ENCODE measurements around the gene MAGI2.

- TF ChIP-seq, protein P1, sequence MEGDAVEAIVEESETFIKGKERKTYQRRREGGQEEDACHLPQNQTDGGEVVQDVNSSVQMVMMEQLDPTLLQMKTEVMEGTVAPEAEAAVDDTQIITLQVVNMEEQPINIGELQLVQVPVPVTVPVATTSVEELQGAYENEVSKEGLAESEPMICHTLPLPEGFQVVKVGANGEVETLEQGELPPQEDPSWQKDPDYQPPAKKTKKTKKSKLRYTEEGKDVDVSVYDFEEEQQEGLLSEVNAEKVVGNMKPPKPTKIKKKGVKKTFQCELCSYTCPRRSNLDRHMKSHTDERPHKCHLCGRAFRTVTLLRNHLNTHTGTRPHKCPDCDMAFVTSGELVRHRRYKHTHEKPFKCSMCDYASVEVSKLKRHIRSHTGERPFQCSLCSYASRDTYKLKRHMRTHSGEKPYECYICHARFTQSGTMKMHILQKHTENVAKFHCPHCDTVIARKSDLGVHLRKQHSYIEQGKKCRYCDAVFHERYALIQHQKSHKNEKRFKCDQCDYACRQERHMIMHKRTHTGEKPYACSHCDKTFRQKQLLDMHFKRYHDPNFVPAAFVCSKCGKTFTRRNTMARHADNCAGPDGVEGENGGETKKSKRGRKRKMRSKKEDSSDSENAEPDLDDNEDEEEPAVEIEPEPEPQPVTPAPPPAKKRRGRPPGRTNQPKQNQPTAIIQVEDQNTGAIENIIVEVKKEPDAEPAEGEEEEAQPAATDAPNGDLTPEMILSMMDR (IDR thresholded peaks at IDR 0.05) = no peak
- TF ChIP-seq EP300 (IDR thresholded peaks at IDR 0.05) = no peak
- no peak for TF ChIP-seq POLR2A (IDR thresholded peaks at IDR 0.05)
Measured at GRCh38 chr7:78218051-78218450, 1235.4 kb downstream of the MAGI2 start.

Data from ovary (tissue), 3 donors.